Measurements from ENCODE around the gene OR4X2.

DNA sequence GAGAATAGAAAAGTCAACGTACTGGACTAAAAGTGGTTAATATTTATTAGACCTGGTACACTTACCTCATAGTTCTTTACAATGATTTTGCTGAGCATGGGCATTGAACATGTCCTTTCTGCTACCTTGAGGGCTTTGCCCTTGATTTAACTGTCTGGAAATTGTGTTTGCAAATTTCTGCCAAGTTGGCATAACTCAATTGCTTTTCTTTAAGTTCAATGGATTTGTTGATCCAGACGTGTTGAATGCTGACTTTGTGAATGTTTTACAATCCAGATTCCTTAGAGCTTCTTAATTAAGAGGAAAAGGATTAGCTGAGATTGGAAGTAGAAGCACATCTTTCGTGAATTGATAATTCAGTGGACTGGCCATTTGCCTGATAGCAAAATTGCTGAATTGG lies 7.2 kb upstream of the OR4X2 start:
- TF ChIP-seq CTCF (IDR thresholded peaks at IDR 0.05): no peak
- TF ChIP-seq POLR2A (IDR thresholded peaks at IDR 0.05): no peak
